ENCODE data around the gene PEX7.

DNA sequence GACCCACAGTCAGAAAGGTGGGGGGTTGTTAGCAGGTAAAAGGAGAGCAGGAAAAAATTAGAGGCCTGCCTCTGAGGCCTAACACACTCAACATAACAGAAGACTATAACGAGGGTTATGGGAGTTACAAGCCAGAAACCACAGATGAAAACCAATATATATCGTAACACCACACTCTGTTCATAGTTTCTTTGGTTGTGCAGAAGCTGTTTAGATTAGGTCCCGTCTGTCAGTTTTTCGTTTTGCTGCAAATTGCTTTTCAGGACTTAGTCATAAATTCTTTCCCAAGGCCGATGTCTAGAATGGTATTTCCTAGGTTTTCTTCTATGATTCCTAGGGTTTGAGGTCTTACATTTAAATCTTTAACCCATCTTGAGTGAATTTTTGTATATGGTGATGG lies 26.4 kb upstream of the PEX7 start:
- TF ChIP-seq, protein P1, sequence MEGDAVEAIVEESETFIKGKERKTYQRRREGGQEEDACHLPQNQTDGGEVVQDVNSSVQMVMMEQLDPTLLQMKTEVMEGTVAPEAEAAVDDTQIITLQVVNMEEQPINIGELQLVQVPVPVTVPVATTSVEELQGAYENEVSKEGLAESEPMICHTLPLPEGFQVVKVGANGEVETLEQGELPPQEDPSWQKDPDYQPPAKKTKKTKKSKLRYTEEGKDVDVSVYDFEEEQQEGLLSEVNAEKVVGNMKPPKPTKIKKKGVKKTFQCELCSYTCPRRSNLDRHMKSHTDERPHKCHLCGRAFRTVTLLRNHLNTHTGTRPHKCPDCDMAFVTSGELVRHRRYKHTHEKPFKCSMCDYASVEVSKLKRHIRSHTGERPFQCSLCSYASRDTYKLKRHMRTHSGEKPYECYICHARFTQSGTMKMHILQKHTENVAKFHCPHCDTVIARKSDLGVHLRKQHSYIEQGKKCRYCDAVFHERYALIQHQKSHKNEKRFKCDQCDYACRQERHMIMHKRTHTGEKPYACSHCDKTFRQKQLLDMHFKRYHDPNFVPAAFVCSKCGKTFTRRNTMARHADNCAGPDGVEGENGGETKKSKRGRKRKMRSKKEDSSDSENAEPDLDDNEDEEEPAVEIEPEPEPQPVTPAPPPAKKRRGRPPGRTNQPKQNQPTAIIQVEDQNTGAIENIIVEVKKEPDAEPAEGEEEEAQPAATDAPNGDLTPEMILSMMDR (conservative IDR thresholded peaks at IDR 0.05), result no peak
- no peak for TF ChIP-seq ZFX (IDR thresholded peaks at IDR 0.05)

All from C4-2B (cell line).